CD1c-positive myeloid dendritic cell (primary cell): ENCODE data around the gene CPB2.

Source experiments
- DNase-seq: peaks from one replicate; pipeline ENCODE4 v3.0.0-alpha.2; 2016; ENCODE audit errors: extremely low spot score

The CPB2 gene

DNA sequence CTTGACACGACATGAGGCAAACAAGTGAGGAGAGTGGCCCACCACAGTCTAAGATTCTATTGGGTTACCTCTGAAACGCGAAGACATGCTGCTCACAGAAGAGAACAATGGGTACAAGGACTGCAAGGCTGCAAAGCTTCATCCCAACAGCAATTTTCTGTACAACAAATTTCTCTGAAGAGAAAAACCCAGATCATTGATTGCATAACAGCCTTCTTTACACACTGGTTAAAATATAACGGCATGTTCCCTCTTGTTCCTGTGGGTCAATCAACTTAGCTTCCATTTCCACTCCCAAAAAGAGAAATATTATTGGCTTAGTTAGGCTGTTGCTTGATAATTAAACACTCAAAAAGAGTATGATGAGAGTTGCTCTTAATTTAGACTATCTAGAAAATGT is at the start of gene CPB2:
TSS of gene CPB2 (minus strand) at position 166 of the 400 bp plus-strand sequence. CDS start at position 142, 24 bp downstream.
- DNase-seq, result no peak

- no peak for DNase-seq
These were observed 49.4 kb upstream of the CPB2 start for GRCh38 chr13:46154136-46154801.

GRCh38 chr13:46152627-46153328 is 47.9 kb upstream of the CPB2 start:
- no peak for DNase-seq

GRCh38 chr13:46150134-46150693 is 45.4 kb upstream of the CPB2 start:
- DNase-seq, result no peak

DNA sequence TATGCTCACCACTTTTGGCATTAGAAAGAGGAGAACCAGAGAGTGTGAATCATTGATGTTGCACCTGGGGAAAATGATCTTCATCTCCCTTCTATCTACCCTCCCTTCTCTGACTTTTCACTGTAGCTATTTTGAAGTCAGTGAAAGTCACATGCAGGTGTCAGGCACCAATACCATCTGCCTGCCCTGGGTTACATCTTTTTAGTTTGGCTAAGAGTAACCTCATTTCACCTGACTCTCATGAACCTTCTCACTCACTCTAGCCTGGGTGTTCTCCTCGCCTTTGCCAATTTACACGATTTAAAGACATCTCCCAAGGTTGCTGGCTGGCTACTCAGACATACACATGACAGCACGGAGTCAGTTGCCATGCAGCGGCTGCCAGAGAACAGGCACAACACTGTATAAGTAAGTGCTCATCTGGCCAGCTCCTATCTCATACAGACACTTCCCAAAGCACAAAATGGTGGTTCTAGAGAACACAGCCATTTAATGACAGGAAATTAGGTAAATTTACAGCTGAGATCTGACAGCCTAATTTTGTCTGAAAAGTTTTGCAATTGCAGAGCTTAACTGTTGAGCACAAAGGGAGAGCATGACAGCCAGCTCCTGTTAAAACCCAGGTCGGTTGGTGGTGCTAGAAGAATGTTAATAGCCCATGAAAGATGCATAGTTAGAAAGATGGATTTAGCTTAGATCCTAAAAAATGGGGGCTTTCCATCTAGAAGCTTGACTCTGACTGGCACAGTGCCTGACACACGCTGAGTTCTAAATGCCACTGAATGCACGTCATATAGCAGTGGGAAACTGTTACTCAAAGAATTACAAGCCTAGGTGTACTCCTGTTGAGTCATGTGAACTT is 44.7 kb upstream of the CPB2 start:
- no peak for DNase-seq

- DNase-seq, result no peak
These were observed 42.1 kb upstream of the CPB2 start for GRCh38 chr13:46146898-46147297.

GRCh38 chr13:46145950-46146349 is 41.1 kb upstream of the CPB2 start:
- DNase-seq, result no peak

- DNase-seq, result no peak
These were observed 40.3 kb upstream of the CPB2 start for GRCh38 chr13:46145135-46145534.

DNA sequence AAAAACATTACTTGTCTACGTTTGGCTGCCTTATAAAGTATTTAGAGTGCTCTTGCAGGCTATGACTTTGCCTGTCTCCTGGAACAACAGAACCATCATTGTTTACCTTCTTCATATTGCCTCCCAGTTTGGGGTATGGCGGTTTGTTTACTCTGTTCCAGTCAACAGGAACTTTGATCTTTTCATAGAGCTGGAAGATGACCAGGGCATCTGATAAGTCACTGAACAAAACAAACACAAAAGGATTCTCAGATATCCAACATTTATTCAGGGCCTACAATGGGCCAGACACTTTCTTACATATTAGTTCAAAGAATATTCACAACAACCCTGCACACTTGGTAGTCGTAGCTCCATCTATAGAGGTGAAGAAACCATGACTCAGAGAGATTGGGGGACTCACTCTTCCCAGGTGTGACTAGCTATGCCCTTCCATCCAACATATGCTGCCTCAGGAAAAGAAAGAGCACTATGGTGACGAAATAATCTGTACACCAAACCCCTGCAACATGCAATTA is 38.4 kb upstream of the CPB2 start:
- DNase-seq, result no peak

DNA sequence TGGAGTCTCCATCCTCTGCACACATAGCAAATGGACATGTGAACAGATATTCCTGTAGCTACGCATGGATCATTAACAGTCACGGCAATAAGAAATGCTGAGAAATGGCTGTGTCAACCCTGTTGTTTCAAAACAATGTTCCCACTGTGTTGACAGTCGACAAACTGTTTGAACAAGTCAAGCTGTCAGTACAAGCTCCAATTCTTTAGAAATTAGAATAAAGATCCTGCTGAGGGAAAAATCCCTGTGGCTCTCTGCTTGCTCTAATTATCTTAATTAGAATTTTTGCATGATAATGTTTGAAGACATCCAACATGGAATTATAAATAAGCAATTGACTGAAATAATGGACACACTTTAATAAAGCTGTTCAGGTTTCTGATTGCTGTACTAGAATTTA is 37.9 kb upstream of the CPB2 start:
- no peak for DNase-seq

DNA sequence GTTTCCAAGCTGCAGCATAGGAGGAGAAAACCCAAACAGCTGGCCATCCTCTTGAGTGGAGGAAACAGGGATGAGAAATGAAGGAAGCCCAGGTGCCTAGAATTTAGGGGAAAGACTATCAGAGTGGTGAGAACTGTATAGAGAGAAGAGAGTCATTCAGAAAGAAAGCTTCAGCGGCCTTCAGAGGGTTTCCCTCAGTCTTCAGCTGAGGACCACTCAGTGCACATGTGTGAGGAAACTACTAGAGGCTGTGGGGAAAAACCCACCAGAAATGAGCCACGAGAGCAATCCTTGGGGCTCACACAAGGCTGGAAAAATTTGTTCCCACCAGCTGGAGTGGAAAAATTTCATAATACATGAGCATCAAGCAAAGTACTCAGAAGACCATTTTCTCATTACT is 35.2 kb upstream of the CPB2 start:
- DNase-seq, result no peak

- DNase-seq, result no peak
These were observed 32.9 kb upstream of the CPB2 start for GRCh38 chr13:46137627-46138317.

DNA sequence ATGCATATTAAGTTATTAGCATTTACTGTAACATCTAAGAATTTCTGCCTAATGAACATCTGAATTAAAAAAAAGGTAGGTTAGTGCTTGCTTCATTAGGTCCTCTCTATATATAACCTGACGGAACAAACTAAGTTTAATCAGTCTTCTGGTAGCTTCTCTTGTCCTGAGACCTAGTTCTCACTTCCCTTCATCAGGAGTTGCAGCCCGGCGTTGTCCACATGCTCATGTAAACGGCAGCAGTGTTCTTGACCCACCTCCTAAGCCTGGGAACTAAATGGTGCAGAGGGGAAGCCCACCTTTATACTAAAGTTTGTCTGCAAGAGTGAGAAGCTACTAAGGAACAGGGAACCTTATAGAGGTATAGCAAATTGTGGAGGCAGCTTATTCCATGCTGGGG is 31.9 kb upstream of the CPB2 start:
- no peak for DNase-seq

DNA sequence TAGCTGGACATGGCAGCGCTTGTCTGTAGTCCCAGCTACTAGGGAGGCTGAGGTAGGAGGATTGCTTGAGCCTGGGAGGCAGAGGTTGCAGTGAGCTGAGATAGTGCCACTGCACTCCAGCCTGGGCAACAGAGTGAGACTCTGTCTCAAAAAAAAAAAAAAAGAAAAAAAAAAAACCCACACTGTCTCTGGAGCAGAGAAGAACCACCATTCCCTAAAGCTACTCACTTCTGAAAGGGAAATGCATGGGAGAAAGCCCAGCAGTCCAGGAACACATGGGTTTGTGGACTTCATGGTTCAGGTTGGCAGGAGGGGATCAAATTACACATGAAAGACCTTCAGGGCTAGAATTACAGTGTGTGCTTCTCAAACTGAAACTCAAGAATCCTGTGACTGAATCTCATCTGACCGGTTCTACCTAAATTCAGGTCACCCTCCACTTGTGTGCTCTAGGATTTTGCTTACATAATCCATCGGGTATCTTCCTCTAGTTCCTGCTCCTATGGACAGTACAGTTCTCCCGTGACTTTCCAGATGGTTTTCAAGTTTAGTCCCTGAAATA is 30.2 kb upstream of the CPB2 start:
- DNase-seq, result no peak

GRCh38 chr13:46134494-46134893 is 29.7 kb upstream of the CPB2 start:
- no peak for DNase-seq

DNA sequence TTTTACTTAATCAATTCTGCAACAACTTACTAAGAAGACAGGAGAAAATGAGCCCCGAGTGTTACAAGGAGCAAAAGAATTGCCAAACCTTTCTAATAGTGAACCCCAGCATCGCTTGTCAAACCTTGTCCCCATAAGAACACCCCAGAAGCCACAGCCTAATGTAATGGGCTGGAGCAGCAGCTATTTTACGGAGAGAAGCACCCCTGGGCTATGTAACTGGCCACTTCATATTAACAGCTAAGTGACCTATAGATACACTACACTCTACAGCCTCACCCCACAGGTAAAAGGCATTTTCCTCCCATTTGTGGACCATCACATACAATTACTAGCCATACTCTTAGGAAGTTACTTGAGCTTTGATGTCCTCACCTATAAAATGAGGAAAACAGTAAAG is 27.3 kb upstream of the CPB2 start:
- no peak for DNase-seq

- DNase-seq, result no peak
These were observed 26.9 kb upstream of the CPB2 start for GRCh38 chr13:46131705-46132104.

DNA sequence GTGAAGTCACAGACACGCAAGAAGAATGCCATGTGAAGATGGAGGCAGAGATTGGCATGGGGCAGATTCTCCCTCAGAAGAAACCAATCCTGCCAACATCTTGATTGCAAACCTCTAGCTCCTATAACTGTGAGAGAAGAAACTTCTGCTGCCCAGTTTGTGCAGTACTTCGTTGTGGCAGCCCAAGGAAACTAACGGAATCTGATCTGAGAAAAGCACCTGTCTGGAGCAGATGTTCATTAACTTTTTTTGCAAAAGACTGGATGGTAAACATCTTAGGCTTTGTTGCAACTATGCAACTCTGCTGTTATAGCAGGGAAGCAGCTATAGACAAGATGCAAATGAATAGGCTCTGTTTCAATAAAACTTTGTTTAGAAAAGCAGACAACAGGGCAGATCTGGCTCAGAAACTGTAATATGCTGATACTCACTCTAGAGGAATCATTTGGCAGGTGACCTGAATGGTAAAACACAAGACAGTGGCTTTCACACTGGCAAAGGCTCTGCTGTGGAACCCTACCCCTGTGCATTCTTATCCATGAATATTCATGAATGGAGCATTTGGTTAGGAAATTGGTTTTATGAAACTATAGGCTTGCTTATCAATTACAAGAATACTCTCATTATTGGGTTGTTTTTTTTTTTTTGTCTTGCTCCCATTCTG is 25.3 kb upstream of the CPB2 start:
- no peak for DNase-seq

DNA sequence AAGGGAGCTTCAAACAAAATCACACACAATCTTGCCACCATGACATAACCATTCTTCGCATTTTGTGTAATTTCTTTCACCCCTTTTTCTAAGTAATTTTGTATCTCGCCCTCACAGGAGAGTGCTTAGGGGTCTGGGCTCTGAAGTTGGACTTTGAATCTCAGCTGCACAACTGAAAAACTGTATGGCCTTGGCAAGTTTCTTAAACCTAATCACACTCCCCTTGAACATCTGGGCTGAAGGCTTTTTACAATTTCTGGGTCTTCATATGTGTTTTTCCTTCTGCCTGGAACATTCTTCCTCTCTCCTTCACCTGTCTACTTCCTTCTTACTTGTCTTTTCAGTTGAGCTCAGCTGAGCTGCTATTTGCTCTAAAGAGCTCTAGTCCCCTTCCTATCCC is 24.3 kb upstream of the CPB2 start:
- no peak for DNase-seq

DNA sequence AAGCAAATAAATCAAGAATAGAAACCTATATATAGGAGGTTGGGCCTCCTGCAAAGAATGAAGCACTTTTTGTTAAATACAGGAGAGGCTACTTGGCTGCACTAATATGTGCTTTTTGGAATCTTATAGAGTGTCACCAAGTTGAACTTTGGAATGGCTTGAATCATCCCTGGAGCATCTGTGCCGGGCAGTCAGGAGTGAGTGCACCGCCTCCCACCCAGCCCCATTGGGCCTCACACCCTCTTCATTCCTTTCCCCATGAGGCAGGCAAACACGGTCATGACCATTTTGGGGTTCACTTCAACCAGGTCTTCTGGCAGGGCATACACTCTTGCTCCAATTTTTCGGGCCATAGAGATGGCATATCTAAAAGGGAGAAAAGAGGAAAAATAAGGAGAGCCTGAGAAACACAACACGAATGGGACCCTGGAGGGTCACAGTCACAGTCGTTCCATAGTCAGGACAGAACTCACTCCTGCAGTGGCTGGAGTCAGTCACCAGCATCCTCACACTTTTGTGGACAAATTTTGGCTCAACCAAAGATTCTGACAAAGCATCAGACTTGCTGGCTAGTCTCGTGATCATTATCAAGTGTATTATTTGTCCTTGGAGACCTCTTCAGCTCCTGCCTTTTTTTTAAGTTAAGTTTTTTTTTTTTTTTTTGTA is 22.7 kb upstream of the CPB2 start:
- DNase-seq, result no peak
